Measurements from ENCODE around the gene UBALD1.

UBALD1 gene

DNA sequence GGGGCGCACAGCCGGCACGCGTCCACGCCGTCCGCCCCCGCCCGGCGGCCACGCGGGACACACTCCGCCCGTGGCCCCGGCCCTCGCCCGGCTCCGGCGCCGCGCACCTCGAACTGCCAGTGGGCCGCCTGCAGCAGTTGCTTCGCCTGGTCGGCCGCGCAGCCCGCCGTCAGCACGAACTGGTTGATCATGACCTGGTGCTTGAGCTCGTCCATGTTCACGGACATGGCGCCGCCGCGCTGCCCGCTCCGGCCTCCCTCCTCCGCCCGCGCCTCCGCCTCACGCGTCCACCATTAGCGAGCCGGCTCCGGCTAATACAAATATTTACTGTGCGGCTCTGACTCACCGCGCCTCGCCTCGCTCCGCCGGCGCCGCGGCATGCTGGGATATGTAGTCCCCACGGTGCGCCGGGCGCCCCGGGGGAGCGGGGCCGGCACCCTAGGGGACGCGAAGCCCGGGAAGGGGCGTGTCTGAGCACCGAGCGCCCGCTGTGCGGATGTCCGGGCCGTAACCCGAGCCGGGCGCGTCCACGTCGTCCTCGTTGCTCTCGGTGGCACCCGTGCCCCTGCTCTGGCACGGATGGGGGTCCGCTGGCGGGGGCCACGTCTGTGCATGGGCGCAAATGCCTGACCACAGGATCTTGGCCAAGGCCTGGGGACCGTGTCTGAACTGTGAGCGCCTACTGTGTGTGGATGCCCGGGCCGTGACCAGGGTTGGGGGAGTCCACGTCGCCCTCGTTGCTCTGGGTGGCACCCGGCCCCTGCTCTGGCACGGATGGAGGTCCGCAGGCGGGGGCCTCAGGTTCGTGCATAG is at the start of gene UBALD1:
Gene UBALD1 (minus strand): TSS at position 318 of the 813 bp plus-strand sequence. CDS start 91 bp downstream, at position 227.
- peak; percentile 90 to 91 for DNase-seq (ENCODE audit: low read depth in 2 of 2)
- peak within 1 kb of the TSS; percentile 71 to 80 for H3K4me3 ChIP-seq (replicated peaks in 1 of 2; ENCODE audit: low read depth in 2 of 2, low read length in 2 of 2)
- TF ChIP-seq, protein P1, sequence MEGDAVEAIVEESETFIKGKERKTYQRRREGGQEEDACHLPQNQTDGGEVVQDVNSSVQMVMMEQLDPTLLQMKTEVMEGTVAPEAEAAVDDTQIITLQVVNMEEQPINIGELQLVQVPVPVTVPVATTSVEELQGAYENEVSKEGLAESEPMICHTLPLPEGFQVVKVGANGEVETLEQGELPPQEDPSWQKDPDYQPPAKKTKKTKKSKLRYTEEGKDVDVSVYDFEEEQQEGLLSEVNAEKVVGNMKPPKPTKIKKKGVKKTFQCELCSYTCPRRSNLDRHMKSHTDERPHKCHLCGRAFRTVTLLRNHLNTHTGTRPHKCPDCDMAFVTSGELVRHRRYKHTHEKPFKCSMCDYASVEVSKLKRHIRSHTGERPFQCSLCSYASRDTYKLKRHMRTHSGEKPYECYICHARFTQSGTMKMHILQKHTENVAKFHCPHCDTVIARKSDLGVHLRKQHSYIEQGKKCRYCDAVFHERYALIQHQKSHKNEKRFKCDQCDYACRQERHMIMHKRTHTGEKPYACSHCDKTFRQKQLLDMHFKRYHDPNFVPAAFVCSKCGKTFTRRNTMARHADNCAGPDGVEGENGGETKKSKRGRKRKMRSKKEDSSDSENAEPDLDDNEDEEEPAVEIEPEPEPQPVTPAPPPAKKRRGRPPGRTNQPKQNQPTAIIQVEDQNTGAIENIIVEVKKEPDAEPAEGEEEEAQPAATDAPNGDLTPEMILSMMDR (IDR thresholded peaks at IDR 0.05; ENCODE audit: low read depth, low read length) = no peak

DNA sequence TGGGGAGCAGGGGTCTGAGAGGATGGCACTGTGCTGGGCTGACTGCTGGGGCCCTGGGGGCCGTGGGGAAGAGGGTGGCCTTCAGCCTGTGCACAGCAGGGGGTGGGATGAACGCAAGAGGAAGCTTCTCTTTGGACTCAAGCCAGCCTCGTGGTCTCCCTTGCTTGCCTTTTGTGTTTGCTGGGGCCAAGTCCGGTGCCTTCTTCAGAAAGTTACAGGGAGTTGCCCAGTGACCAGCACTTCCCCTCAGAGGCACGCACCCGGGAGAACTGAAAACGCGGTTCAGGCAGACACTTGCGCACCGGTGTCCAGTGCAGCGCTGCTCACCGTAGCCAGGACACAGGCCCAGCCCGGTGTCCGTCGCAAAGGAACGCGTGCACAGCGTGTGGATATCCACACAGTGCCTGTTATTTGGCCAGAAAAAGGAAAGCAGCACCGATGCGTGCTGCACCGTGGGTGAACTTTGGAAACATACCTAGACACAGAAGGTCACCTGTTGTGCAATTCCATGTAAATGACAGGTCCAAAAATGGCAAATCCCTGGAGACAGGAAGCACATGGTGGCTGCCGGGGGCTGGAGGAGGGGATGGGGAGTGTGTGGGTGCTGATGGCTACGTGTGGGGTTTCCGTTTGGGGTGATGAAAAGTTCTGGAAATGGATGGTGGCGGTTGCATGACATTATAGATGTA is 49.2 kb upstream of the UBALD1 start:
- no peak overlapping the region for H3K4me3 ChIP-seq (replicated peaks in 1 of 2; ENCODE audit: low read depth in 2 of 2, low read length in 2 of 2)
- TF ChIP-seq, protein P1 (IDR thresholded peaks at IDR 0.05; ENCODE audit: low read depth, low read length) = no peak
- no peak for DNase-seq (ENCODE audit: low read depth in 2 of 2)

DNA sequence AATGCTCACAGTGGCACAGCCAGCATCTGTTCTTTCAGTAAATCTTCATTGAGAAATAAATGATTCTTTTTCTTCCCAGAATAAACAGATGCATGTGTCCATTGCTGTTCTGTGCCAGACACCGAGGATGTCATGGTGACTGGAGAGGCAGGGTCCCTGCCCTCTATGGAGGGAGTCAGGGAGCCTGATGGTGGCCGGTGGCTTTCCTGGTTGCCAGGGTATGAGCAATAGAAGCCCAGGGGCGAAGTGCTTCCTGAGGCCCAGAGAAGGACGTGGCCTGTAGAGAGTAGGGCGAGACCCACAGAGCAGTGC is 48.7 kb upstream of the UBALD1 start:
- DNase-seq (ENCODE audit: low read depth in 2 of 2) = no peak
- TF ChIP-seq, protein P1 (IDR thresholded peaks at IDR 0.05; ENCODE audit: low read depth, low read length) = no peak
- no peak overlapping the region for H3K4me3 ChIP-seq (replicated peaks in 1 of 2; ENCODE audit: low read depth in 2 of 2, low read length in 2 of 2)

DNA sequence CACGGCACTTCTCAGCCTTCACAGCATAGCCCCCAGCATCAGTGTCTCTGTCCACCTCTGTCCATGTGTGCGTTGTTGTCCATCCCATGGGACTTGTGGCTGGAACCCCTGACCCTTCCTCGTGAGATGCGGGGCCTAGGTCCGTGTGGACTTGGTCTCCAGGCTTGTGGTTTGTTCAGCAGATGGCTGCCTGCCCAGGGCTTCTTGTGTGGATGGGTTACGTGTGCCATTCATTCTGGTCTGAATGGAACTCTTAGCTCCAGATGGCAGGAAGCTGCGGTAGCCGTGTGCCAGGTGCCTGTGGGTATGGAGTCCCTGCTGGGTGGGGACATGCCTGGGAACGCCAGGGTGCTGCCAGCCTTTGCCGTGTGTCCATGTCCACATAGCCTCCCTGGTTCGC is 47.0 kb upstream of the UBALD1 start:
- DNase-seq (ENCODE audit: low read depth in 2 of 2) = no peak
- TF ChIP-seq, protein P1 (IDR thresholded peaks at IDR 0.05; ENCODE audit: low read depth, low read length) = no peak
- H3K4me3 ChIP-seq (replicated peaks in 1 of 2; ENCODE audit: low read depth in 2 of 2, low read length in 2 of 2) = no peak overlapping the region

DNA sequence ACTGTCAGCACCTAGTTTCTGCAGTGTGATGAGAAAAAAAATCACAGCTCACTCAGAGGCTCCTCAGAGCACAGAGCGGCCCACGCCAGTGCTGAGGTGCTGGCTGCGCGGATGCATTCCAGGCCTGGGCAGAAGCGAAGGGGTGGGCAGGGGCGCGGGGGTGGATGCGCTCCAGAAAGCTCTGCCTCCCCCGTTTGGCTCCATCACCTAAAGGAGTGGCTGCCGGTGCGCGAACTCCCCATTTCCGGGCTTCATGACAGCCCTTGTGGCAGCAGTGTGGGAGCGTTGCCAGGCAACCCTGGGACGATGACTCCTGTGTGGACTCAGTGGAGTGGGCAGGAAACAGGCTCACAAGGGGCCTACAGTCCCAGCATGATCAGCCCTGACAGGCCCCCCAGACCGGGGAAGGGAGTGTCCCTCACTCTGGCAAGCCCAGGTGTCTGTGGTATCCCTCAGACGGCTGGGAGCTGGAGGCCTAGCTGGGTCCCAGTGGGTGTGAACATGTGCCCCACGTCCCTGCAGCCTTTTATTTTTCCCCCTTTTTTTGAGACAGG is 45.8 kb upstream of the UBALD1 start:
- DNase-seq (ENCODE audit: low read depth in 2 of 2) = peak; percentile 66 to 68
- TF ChIP-seq, protein P1 (IDR thresholded peaks at IDR 0.05; ENCODE audit: low read depth, low read length) = no peak
- no peak overlapping the region for H3K4me3 ChIP-seq (replicated peaks in 1 of 2; ENCODE audit: low read depth in 2 of 2, low read length in 2 of 2)

DNA sequence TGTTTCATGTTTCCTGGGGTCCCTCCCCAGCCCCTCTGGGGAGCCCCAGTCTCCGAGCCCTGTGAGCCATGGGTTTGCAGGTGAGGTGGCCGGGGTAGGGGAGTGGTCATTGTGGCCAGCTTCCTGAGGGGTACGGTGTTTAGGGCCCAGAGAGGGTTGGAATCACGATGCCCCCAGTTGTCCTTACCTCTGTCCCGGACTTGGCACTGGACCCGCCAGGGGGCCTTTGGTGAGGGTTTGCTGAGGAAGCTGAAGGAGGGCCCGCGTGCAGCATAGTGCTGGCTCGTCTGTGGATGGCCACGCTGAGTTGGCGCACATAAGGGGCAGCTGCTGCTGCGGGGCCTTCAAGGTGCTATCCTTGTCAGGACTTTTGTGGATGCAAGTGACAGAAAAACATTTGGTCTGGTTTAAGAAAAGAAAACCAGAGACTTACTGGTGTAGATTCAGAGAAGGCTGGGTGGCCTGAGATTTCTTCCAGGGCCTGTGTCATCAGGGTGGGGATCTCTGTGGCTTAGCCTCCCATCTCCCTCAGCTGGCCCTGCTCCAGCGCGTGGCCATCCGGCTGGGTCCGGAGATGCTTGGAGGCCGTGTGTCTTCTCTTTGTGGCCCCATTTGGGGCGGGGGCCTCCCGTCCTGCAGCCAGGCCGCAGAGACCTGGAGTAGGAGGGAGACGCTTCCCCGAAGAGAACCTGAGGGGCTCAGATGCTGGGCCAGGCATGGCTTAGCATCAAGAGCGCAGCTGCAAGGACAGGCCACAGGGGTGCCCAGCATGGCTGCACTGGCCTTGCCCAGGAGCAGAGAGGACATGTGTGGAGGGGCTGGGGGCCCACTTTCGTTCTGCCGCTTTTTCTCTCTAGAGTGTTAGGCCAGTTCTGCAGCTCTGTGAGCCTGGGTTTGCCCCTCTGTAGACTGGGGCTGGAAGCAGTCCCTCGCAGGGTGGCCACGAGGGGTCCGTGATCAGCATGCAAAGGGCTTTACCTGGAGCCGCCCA is 45.0 kb upstream of the UBALD1 start:
- H3K4me3 ChIP-seq (replicated peaks in 1 of 2; ENCODE audit: low read depth in 2 of 2, low read length in 2 of 2) = no peak overlapping the region
- no peak for DNase-seq (ENCODE audit: low read depth in 2 of 2)
- TF ChIP-seq, protein P1 (IDR thresholded peaks at IDR 0.05; ENCODE audit: low read depth, low read length) = no peak

Data from cardiac fibroblast (primary cell).